Stimulated activated CD8-positive, alpha-beta memory T cell treated with anti-CD3 and anti-CD28 coated beads, Interleukin-4, amount 100 ng/mL, for 24 hours (primary cell): ENCODE measurements around the gene PSMD4.
"Not testable (repeated sequence)": the region's sequence is repeated elsewhere in the genome, so short reads cannot be mapped to it uniquely, and the experiment has no call there.

Experiments
- DNase-seq: peaks from one replicate; pipeline ENCODE4 v3.0.0-alpha.2; 2020; ENCODE audit warnings: low read depth

The PSMD4 gene

DNA sequence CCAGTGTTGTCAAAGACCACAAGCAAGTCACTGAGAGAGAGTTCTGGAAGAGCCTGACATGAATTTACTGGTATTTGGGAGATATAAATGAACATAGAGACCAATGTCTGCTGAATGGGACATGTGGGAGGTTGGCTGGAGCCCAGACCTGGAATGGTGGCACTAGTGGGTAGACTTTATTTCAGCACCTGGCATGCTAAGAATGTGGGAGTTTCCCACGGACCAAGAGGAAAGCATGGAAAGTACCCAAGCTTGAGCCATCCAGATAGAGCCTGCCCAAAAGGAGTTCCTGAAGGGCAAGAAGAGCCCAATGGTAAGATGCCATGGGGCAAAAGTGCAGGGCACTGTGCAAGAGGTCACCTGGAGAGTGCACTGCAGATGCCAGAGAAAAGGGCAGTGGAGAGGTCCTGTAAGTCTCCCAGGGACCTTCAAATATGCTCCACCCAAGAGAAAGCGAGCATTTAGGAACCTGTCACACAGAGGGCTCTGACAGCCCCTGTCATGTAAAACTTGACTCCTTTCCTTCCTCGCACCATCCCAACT is 19.5 kb downstream of the PSMD4 start:
- DNase-seq, result no peak

DNA sequence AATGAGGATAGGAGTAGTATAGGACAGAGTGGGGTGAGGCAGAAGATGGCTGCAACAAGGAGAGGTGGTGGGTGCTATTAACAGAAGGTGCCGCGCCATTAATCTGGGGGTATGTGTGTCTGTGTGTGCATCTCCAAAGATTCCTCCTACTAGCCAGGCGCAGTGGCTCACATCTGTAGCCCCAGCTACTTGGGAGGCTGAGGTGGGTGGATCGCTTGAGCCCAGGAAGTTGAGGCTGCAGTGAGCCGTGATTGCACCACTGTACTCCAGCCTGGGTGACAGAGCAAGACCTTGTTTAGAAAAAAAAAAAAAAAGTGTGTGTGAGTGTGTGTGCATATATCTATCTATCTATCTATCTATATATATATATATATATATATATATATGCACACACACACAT is 20.8 kb downstream of the PSMD4 start:
- not testable (repeated sequence) for DNase-seq

DNA sequence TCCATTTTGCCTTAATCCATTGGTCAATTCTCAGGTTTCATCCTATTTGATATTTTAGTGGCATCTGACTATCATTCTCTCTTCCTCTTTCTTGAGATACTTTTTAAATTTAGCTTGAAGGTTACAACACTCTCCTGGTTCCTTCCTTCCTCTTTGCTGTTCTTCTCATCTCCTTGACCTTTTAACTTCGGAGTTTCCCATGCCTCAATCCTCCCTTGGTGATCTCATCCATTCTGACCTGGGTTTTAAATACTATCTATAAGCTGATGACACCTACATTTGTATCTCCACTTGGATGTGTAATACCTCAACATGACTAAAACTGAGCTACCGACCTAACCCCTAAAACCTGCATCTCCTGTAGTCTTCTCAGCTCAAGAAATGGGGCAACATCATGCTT is 22.7 kb downstream of the PSMD4 start:
- DNase-seq, result no peak

DNA sequence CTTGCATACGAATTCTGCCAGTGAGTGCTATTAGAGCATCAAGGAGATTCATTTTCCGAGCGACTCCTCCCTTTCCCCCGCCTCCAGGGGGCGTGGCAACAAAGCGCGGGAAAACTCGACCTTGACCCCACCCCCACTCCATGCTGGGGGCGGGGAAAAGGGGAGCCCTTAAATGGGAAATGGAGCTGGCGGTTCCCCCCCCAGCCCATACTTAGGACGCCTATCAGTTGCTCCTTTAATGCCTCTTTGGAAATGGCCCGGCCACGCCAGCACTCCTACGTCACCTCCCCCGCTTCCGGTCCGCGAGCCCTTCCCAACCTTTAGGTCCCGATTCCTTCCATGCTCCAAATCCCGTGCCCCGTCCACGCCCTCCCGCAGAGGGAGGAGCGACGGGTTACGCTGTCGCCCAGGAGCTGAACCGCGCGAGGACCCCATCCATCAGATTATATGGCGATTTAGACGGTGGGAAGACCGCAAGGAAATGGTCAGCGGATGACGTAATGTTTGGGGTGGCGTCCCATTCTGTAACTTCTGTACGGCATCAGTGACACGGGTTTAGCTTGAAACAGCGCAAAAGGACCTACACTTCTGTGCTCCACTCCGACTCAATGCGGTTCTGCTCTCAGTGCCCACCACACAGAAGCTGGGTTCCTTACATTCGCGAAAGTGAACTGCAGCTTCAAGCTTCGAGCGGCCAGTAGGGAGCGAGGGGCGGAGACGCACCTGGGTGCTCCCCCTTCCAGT is 26.9 kb downstream of the PSMD4 start:
- DNase-seq, result peak; percentile 91

DNA sequence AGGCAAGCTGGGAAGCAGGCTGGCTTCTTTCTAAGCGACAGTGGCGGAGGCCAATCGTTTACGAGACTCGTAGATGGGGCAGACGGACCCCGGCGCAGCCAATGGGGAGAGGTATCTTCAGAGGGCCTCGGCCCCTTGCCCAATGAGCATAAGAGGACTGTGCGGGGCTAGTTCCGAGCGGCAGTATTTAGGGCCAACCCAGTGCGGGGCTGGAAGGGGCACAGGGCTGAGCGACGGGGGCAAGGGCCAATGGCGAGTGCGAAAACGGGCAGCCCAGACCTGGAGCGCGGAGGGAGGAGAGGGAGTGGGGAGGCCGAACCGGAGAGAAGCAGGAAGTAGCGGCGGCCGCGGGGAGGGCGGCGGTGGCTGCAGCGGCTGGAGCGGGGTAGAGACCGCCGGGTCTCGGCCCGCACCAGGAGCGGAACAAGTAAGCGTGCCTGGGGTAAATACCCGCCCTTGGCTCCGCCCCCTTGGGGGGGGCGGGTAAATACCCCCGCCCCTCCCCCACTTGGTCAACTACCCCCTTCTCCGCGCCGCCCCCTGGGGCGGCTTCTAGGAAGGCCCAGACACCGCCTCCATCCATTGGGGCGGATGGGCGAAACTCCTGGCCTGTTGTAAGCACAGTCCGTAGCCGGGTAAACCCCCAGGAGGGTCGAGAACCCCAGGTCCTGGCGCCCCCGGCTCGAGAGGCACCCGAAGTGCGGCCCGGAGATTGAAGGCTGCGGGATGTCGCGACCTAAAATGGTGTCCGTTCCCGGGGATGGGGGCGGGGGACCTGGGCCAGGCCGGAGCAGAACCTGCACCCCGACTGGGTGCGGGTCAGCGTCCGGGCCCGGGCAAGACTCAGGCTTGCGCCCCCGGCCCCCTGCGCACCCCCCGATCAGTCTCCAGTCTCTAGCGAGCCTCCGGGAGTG is 27.7 kb downstream of the PSMD4 start, which contains the start of gene ZNF687:
ZNF687 (plus strand) TSS at position 331 of the 914 bp plus-strand sequence. CDS start 3,993 bp downstream, outside the sequence.
- DNase-seq, result peak; percentile 98

DNA sequence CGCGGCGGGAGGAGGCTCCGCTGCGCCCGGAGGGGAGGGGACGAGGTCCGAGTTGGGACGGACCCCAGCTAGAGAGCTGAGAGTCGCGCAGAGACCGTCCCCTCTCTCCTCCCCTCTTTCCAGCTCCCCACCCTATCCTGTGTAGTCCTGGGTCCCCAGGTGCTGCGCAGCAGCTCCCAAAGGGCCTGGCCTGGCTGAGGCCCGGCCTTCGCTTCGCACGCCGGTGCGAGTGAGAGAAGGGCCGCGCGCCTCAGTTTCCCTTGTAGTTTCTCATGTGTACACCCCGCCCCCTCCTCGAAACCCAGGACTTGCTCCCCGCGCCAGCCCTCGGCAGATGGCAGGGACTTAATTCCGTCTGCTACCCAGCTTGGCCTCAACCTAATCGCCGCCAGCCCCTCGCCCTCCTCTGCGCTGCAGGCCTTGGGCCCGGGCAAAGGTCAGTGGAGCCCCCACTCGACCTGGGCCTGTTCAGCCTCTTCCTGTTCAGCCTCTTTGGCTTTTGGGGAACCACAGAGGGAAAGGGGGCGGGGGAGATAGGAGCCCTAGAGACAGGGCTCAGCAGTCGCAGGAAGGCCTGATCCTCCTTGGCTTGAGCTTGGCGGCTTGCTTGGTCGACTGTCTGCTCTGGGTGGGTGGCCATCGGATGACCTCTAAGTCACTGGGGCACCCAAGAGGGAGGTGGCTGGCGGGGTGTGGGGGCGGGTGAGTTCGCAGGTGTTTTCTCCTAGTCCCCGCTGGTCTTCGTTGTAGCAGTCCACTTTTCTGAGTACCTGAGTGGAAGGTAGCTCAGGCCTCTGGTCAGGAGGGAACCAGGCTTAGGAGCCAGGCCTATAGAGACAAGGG is 28.6 kb downstream of the PSMD4 start:
- DNase-seq, result no peak

DNA sequence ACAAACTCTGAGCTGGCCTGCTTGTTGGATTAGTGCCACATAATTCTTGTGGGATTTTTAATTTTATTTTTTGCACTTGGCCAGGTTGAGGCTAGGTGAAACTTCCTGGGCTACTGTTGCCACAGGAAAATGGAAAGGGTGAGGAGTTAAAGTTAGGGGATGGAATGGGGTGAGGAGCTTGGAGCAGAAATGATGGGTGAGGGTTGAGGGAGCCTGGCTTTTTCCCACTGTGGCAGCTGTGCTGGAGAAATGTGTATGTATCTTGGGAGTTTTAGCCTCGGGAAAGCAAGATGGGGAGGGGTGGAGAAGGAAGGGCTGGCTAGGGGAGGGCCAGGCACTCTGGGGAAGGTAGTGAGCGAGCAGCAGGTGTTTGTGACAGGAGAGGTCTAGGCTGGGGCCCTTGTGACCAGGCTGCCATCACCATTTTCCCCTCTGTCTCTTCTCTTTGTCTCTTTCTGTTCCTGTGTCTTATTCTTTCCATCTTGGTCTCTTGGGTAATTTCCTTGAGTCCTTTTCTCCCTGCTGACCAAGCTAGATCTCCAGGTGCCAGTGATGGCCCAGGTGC is 29.6 kb downstream of the PSMD4 start:
- DNase-seq, result no peak

DNA sequence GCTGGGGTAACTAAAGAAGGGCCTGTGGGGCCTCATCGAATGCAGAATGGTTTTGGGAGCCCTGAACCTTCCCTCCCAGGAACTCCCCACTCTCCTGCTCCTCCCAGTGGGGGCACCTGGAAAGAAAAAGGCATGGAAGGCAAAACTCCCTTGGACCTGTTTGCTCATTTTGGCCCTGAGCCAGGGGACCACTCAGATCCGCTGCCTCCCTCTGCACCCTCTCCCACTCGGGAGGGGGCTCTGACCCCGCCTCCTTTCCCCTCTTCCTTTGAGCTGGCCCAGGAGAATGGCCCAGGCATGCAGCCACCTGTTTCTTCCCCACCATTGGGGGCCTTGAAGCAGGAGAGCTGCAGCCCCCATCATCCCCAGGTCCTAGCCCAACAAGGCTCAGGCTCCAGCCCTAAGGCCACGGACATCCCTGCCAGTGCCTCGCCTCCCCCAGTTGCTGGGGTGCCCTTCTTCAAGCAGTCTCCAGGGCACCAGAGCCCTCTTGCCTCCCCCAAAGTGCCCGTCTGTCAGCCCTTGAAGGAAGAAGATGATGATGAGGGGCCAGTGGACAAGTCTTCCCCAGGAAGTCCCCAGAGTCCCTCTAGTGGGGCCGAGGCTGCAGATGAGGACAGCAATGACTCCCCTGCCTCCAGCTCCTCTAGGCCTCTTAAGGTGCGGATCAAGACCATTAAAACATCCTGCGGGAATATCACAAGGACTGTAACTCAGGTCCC is 32.2 kb downstream of the PSMD4 start:
- no peak for DNase-seq

DNA sequence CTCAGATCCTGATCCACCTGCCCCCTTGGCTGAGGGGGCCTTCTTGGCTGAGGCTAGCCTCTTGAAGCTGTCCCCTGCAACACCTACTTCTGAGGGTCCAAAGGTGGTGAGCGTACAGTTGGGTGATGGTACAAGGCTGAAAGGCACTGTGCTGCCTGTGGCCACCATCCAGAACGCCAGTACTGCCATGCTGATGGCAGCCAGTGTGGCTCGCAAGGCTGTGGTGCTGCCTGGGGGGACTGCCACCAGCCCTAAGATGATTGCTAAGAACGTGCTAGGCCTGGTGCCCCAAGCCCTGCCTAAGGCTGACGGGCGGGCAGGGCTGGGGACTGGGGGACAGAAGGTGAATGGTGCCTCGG is 32.8 kb downstream of the PSMD4 start:
- no peak for DNase-seq

DNA sequence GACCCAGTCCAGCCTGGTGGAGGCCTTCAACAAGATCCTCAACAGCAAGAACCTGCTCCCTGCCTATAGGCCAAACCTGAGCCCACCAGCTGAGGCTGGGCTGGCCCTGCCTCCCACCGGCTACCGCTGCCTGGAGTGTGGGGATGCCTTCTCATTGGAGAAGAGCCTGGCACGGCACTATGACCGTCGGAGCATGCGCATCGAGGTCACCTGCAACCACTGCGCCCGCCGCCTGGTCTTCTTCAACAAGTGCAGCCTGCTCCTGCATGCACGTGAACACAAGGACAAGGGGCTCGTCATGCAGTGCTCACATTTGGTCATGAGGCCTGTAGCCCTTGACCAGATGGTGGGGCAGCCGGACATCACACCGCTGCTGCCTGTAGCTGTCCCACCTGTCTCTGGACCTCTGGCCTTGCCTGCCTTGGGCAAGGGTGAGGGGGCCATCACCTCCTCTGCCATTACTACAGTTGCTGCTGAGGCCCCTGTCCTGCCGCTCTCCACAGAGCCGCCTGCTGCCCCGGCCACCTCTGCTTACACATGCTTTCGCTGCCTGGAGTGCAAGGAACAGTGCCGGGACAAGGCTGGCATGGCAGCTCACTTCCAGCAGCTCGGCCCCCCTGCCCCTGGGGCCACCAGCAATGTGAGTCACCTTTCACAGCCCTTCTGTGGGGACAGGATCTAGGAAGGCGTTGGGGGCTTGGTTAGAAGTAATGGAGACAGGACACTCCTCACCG is 33.4 kb downstream of the PSMD4 start:
- DNase-seq, result no peak

DNA sequence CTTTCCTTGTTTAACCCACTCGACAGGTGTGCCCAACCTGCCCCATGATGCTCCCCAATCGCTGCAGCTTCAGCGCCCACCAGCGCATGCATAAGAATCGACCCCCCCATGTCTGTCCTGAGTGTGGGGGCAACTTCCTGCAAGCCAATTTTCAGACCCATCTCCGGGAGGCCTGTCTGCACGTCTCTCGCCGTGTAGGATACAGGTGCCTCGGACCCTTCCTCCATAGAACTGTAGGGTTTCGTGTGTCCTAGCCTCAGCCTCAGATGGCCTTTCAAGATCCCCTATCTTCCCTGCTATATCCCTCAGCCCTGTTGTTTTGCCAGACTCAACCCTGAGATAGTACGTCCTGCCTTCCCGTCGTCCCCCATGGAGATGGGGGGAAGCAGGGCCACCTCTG is 34.0 kb downstream of the PSMD4 start:
- DNase-seq, result no peak

DNA sequence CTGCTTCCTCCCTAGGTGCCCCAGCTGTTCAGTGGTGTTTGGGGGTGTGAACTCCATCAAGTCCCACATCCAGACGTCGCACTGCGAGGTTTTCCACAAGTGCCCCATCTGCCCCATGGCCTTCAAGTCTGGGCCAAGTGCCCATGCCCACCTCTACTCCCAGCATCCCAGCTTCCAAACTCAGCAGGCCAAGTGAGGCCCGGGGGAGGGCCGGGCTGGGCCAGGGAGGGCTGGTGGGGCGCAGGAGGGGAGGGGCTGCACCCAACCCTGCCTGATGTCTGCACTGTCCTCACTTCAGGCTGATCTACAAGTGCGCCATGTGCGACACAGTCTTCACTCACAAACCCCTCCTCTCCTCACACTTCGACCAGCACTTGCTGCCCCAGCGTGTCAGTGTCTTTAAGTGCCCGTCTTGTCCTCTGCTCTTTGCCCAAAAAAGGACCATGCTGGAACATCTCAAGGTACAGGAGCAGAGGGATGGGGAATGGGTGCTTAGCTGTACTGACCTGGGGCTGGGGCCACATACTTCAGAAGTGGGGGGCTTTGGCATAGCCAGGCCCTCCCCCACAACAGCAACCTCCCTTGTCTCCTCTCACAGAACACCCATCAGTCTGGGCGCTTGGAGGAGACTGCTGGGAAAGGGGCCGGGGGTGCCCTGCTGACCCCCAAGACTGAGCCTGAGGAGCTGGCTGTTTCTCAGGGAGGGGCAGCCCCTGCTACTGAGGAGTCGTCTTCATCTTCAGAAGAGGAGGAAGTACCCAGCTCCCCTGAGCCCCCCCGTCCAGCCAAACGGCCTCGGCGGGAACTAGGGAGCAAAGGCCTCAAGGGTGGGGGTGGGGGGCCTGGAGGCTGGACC is 34.8 kb downstream of the PSMD4 start:
- no peak for DNase-seq

DNA sequence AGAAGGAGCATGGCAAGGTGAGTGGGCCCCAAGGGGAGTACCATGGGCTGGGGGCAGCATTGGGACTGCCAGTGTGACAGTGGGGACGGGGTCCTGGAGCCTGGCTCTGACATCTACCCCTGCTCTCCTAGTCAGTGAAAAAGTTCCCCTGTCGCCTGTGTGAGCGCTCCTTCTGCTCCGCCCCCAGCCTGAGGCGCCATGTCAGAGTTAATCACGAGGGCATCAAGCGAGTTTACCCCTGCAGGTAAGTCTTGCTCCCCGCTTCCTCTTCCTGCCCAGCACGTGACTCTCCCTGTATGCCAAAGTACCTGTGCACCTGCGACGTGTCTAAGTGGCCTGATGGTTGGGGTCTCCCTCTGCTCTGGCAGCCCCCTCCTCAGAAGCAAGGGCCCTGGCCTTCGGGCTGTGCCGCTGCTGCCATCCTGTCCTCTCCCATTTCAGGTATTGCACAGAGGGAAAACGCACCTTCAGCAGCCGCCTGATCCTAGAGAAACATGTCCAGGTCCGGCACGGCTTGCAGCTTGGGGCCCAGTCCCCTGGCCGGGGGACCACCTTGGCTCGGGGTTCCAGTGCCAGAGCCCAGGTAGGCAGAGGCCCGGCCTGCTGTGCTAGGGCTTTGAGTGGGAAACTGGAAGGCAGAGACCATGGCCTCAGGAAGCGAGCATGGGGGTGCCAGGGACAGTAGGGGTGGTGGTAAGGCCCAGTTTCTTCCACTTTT is 35.6 kb downstream of the PSMD4 start:
- DNase-seq, result no peak

DNA sequence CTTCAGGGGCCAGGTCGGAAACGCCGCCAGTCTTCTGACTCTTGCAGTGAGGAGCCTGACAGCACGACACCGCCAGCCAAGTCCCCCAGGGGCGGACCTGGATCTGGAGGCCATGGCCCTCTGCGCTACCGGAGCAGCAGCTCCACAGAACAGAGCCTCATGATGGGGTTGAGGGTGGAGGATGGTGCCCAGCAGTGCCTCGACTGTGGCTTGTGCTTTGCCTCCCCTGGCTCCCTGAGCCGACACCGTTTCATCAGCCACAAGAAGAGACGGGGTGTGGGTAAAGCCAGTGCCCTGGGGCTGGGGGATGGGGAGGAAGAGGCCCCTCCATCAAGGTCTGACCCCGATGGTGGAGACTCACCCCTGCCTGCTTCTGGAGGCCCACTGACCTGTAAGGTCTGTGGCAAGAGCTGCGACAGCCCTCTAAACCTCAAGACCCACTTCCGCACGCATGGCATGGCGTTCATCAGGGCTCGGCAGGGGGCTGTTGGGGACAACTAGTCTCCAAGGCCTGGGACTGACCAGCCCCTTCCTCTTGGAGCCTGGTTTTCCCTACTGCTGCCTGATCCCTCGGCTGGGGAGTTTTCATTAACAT is 36.3 kb downstream of the PSMD4 start:
- DNase-seq, result no peak

DNA sequence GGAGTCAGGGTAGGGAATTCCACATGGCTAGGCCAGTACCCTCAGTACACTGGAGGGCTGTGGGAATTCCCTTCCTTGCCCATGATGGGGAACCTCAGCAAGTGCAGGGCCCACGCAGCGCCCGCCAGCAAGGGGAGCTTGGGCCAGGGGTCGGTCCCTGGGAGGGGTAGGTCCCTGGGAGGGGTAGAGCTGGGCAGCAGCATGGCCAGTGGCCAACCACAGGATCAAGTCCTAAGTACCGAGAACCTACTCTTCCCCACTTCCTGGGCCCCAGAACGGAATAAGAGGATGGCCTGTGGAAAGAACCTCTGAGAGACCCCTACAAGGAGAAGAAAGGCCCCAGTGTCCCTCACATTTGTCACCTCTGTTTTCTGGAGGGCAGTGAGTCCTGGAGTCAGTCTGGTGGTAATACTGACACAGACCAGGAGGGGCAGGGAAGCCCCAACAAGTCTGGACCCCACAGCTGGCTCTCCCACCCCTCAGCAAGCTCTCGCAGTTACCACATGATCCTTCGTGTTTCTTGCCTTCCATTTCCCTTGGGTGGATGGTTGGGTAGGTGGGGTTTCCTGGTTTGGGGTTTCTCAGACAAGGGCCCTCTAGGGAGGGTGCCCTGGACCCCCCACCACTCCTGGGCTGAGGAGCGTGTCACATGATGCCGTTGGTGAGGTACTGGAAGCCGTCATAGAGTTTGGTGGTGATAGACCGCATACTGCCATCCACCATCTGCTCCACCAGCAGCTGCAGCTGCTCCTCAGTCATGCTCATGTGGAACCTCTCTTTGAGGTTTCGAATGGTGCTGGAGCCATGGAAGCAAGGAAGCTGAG is 37.9 kb downstream of the PSMD4 start:
- DNase-seq, result no peak

DNA sequence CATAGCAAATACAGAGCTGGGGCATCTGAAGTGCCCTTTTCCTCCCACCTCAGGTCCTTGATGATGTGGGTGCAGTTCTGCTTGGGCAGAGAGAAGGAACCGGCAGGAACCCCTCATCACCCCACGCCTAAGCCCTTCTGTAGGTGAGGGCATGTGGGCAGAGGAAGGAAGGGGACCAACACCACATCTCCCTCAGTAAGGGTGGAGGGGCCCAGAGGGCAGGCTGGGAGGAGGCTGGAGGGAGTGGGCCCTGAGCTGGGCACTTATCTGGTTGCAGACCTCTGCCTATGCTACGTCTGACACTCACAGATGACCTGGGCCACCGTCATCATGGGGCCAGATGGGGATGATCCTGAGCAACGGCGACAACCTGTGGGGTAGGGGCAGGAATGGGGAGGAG is 38.6 kb downstream of the PSMD4 start:
- DNase-seq, result no peak

DNA sequence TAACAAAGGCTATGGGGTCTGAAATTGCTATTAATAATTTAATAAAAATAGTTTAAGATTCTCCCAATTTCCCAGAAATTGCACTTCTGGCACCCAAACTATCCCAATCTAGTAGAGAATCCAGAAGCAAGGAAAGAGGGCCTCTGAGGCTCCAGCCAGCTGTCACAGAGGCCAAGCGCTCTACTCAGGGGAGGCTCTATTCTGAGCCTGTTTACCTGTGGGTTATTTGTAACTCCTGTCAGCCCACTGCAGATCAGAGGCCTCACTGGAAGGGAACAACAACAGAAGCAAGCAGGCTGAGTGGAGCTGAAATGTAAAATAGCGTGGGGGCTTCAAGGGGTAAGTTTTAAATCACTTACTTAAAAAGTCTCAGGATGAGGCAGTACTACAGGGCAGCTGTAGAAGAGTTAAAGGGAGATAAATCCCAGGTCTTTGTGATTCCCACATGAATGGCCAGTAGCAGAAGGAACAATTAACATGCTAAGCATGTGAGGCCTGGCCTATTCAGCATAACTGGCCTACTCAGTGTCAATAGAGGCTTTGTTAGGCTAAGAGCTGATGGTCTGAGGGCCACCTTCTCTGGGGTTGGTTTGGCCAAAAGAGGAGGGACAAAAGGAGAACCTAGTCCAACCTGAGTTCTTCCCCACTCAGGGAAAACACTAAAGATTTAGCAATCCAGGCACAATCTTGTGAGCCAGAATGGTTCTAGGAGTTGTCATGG is 40.4 kb downstream of the PSMD4 start:
- DNase-seq, result no peak
